HG03139 (cell line): ENCODE results near the gene POLL.
"Not testable (repeated sequence)": the region's sequence is repeated elsewhere in the genome, so short reads cannot be mapped to it uniquely, and the experiment has no call there.

Experiments used
- ATAC-seq: cut with Tn5 transposase; IDR thresholded peaks from one replicate; pipeline ENCODE4 v1.9.1; 2021; ENCODE audit not compliant: unreplicated experiment

POLL gene

GRCh38 chr10:101587725-101588653, at the start of gene POLL, which contains the start of gene DPCD:
Gene POLL, minus strand, starts transcription at chr10:101588257. Its CDS starts 897 bp downstream, at chr10:101587360.
Gene DPCD, plus strand, starts transcription at chr10:101588321. Its CDS starts 16 bp downstream, at chr10:101588337.
- peak; percentile 93 for ATAC-seq

- not testable (repeated sequence) for ATAC-seq
These were observed 45.5 kb upstream of the POLL start for GRCh38 chr10:101633510-101633909.

GRCh38 chr10:101631821-101632475, 43.9 kb upstream of the POLL start:
- ATAC-seq, result no peak

GRCh38 chr10:101630633-101630920, 42.5 kb upstream of the POLL start:
- ATAC-seq, result no peak

GRCh38 chr10:101629837-101630632, 42.0 kb upstream of the POLL start:
- no peak for ATAC-seq

GRCh38 chr10:101625821-101626412, 37.9 kb upstream of the POLL start:
- no peak for ATAC-seq

- no peak for ATAC-seq
These were observed 36.6 kb upstream of the POLL start for GRCh38 chr10:101624526-101625102.

- ATAC-seq, result no peak
These were observed 35.5 kb upstream of the POLL start for GRCh38 chr10:101623528-101623927.

GRCh38 chr10:101619983-101620382, 31.9 kb upstream of the POLL start:
- ATAC-seq, result no peak

- no peak for ATAC-seq
These were observed 30.8 kb upstream of the POLL start for GRCh38 chr10:101618871-101619270.

- no peak for ATAC-seq
These were observed 29.9 kb upstream of the POLL start for GRCh38 chr10:101617824-101618568.

- ATAC-seq, result no peak
These were observed 29.2 kb upstream of the POLL start for GRCh38 chr10:101617102-101617823.

GRCh38 chr10:101616415-101617101, 28.5 kb upstream of the POLL start:
- no peak for ATAC-seq

GRCh38 chr10:101615525-101616116, 27.6 kb upstream of the POLL start:
- ATAC-seq, result no peak

- ATAC-seq, result no peak
These were observed 26.8 kb upstream of the POLL start for GRCh38 chr10:101614663-101615524.

- ATAC-seq, result no peak
These were observed 25.6 kb upstream of the POLL start for GRCh38 chr10:101613646-101614045.

- no peak for ATAC-seq
These were observed 24.8 kb upstream of the POLL start for GRCh38 chr10:101612872-101613271.
